ENCODE measurements around the gene CDKAL1. TPM values are rescaled to one million over a fixed set of nuclear protein-coding genes. Genes with fewer than 3 reads are reported as not detected.
"Not testable (repeated sequence)": the region's sequence is repeated elsewhere in the genome, so short reads cannot be mapped to it uniquely, and the experiment has no call there.

The CDKAL1 gene
- total and polyA plus RNA-seq, 2 donors, result 5.8 to 44.1 TPM

DNA sequence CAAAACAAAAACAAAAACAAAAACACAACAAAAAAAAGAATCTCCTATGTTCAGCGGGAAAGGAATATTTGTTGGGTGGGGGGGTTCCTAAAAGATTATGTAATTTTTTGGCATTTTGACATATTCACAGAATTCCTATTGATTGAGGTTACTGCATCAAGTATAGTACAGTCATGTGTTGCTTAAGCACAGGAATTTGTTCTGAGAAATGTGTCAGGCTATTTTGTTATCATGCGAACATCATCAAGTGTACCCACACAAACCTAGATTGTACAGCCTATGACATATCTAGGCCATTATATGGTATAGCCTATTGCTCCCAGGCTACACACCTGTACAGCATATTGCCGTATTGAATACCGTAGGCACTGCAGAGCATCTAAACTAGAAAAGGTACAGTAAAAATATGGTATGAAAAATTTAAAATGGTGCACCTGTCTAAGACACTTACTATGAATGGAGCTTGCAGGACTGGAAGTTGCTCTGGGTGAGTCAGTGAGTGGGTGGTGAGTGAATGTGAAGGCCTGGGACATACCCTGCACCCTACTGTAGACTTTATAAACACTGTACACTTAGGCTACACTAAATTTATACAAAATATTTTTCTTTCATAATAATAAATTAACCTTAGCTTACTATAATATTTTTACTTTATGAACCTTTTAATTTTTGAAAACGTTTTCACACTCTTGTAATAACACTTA, 110.6 kb downstream of the CDKAL1 start:
- H3K4me3 ChIP-seq (ENCODE audit: low read depth, low read length), result no peak overlapping the region
- no peak overlapping the region for H3K27ac ChIP-seq (ENCODE audit: low read depth)
- no peaks in the 10 kb centered on the region for H3K4me1 ChIP-seq (ENCODE audit: insufficient read depth)
- WGBS, result 95% methylated on average over 5 of the region's 5 CpGs
- no peak for DNase-seq (ENCODE audit: extremely low spot score)
- H3K36me3 ChIP-seq (ENCODE audit: insufficient read depth), result peaks cover 1% of the 10 kb centered on the region

GRCh38 chr6:20645572-20645971, 111.3 kb downstream of the CDKAL1 start:
- not testable (repeated sequence) for H3K4me1 ChIP-seq (ENCODE audit: insufficient read depth); H3K36me3 ChIP-seq (ENCODE audit: insufficient read depth); DNase-seq (ENCODE audit: extremely low spot score); H3K4me3 ChIP-seq (ENCODE audit: low read depth, low read length); H3K27ac ChIP-seq (ENCODE audit: low read depth)
- 81% methylated on average over 6 of the region's 6 CpGs for WGBS

GRCh38 chr6:20647585-20647984, 113.3 kb downstream of the CDKAL1 start:
- no peak for DNase-seq (ENCODE audit: extremely low spot score)
- Histone ChIP-seq H3K36me3 (ENCODE audit: insufficient read depth) (peaks cover 1% of the 10 kb centered on the region), H3K4me3 (ENCODE audit: low read depth, low read length) (no peak overlapping the region), H3K27ac (ENCODE audit: low read depth) (no peak overlapping the region), H3K4me1 (ENCODE audit: insufficient read depth) (no peaks in the 10 kb centered on the region)
- WGBS, result 100% methylated on average over 1 of the region's 1 CpG

DNA sequence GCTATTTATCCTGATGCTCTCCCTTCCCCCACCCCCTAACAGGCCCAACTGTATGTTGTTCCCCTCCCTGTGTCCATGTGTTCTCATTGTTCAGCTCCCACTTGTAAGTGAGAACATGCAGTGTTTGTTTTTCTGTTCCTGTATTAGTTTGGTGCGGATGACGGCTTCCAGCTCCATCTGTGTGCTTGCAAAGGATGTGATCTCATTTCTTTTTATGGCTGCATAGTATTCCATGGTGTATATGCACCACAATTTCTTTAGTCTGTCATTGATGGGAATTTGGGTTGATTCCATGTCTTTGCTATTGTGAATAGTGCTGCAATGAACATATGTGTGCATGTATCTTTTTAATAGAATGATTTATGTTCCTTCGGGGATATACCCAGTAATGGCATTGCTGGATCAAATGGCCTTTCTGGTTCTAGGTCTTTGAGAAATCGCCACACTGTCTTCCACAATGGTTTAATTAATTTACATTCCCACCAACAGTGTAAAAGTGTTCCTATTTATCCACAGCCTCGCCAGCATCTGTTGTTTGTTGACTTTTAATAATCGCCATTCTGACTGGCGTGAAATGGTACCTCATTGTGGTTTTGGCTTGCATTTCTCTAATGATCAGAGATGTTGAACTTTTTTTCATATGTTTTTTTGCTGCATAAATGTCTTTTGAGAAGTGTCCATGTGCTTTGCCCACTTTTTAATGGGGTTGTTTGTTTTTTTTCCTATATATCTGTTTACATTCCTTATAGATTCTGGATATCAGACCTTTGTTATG, 115.6 kb downstream of the CDKAL1 start:
- DNase-seq (ENCODE audit: extremely low spot score); H3K27ac ChIP-seq (ENCODE audit: low read depth); H3K36me3 ChIP-seq (ENCODE audit: insufficient read depth); H3K4me1 ChIP-seq (ENCODE audit: insufficient read depth); H3K4me3 ChIP-seq (ENCODE audit: low read depth, low read length): not testable (repeated sequence)
- WGBS, result 99% methylated on average over 7 of the region's 7 CpGs

GRCh38 chr6:20652299-20653084, 118.2 kb downstream of the CDKAL1 start:
- Histone ChIP-seq H3K4me3 (ENCODE audit: low read depth, low read length) (no peak overlapping the region), H3K27ac (ENCODE audit: low read depth) (no peak overlapping the region), H3K36me3 (ENCODE audit: insufficient read depth) (no peaks in the 10 kb centered on the region), H3K4me1 (ENCODE audit: insufficient read depth) (no peaks in the 10 kb centered on the region)
- DNase-seq (ENCODE audit: extremely low spot score), result no peak
- 54% methylated on average over 8 of the region's 8 CpGs for WGBS

- H3K36me3 ChIP-seq (ENCODE audit: insufficient read depth), result no peaks in the 10 kb centered on the region
- H3K4me1 ChIP-seq (ENCODE audit: insufficient read depth), result no peaks in the 10 kb centered on the region
- no peak overlapping the region for H3K4me3 ChIP-seq (ENCODE audit: low read depth, low read length)
- DNase-seq (ENCODE audit: extremely low spot score), result no peak
- no peak overlapping the region for H3K27ac ChIP-seq (ENCODE audit: low read depth)
- 85% methylated on average over 4 of the region's 4 CpGs for WGBS
These were observed 118.8 kb downstream of the CDKAL1 start for GRCh38 chr6:20653085-20653479.

GRCh38 chr6:20655317-20655716, 121.1 kb downstream of the CDKAL1 start:
- no peak overlapping the region for H3K4me3 ChIP-seq (ENCODE audit: low read depth, low read length)
- no peak overlapping the region for H3K27ac ChIP-seq (ENCODE audit: low read depth)
- no peaks in the 10 kb centered on the region for H3K36me3 ChIP-seq (ENCODE audit: insufficient read depth)
- 87% methylated on average over 5 of the region's 5 CpGs for WGBS
- no peak for DNase-seq (ENCODE audit: extremely low spot score)
- no peaks in the 10 kb centered on the region for H3K4me1 ChIP-seq (ENCODE audit: insufficient read depth)

GRCh38 chr6:20657274-20657800, 123.1 kb downstream of the CDKAL1 start:
- WGBS, result 69% methylated on average over 2 of the region's 2 CpGs
- H3K4me3 ChIP-seq (ENCODE audit: low read depth, low read length), result no peak overlapping the region
- no peak for DNase-seq (ENCODE audit: extremely low spot score)
- H3K27ac ChIP-seq (ENCODE audit: low read depth), result no peak overlapping the region
- no peaks in the 10 kb centered on the region for H3K36me3 ChIP-seq (ENCODE audit: insufficient read depth)
- H3K4me1 ChIP-seq (ENCODE audit: insufficient read depth), result no peaks in the 10 kb centered on the region

- H3K4me1 ChIP-seq (ENCODE audit: insufficient read depth), result no peaks in the 10 kb centered on the region
- DNase-seq (ENCODE audit: extremely low spot score), result no peak
- no peaks in the 10 kb centered on the region for H3K36me3 ChIP-seq (ENCODE audit: insufficient read depth)
- no peak overlapping the region for H3K4me3 ChIP-seq (ENCODE audit: low read depth, low read length)
- H3K27ac ChIP-seq (ENCODE audit: low read depth), result no peak overlapping the region
- WGBS, result 80% methylated on average over 2 of the region's 2 CpGs
These were observed 123.8 kb downstream of the CDKAL1 start for GRCh38 chr6:20658053-20658452.

DNA sequence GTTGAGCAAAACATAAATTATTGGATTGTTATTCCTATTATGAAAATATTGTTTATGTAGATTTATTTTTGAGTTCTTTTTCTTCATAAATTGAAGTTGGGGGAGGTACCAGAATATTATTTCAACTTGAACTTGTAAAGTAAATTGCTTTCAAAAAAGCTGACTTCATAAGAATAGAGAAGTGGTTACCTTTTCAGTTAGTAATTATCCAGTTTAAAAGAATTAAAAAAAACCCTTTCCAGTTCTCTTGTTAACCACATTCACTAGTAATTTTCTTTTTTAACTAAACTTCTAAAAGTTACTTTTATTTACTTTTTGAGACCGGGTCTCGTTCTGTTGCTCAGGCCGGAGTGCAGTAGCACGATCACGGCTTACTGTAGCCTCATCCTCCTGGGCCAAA, 124.3 kb downstream of the CDKAL1 start:
- Histone ChIP-seq H3K4me1 (ENCODE audit: insufficient read depth) (no peaks in the 10 kb centered on the region), H3K36me3 (ENCODE audit: insufficient read depth) (no peaks in the 10 kb centered on the region), H3K4me3 (ENCODE audit: low read depth, low read length) (no peak overlapping the region), H3K27ac (ENCODE audit: low read depth) (no peak overlapping the region)
- over 99% methylated on average over 5 of the region's 5 CpGs for WGBS
- DNase-seq (ENCODE audit: extremely low spot score), result no peak

DNA sequence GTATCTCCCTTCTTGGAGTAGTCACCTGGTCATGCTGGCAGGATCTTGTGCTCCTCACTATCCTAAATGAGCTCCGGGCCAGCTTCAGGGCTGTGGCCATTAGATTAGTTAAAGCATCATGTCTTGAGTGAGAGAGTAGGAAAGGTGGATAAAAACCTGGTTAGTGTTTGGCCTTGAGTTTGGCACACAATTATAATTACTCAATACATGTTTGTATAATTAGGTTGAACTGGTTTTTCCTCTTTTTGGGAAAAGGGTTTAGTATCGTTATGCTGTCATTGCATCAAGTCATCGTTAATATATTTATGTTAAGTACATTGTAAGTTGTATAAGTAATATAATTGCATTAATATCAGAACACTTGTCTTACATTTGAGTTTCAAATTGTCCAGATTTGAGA, 126.3 kb downstream of the CDKAL1 start:
- 91% methylated on average over 3 of the region's 3 CpGs for WGBS
- H3K36me3 ChIP-seq (ENCODE audit: insufficient read depth), result no peaks in the 10 kb centered on the region
- no peak overlapping the region for H3K4me3 ChIP-seq (ENCODE audit: low read depth, low read length)
- peaks cover 2% of the 10 kb centered on the region for H3K4me1 ChIP-seq (ENCODE audit: insufficient read depth)
- H3K27ac ChIP-seq (ENCODE audit: low read depth), result no peak overlapping the region
- no peak for DNase-seq (ENCODE audit: extremely low spot score)

- no peak overlapping the region for H3K27ac ChIP-seq (ENCODE audit: low read depth)
- H3K4me1 ChIP-seq (ENCODE audit: insufficient read depth), result peaks cover 2% of the 10 kb centered on the region
- H3K36me3 ChIP-seq (ENCODE audit: insufficient read depth), result no peaks in the 10 kb centered on the region
- no peak overlapping the region for H3K4me3 ChIP-seq (ENCODE audit: low read depth, low read length)
- DNase-seq (ENCODE audit: extremely low spot score), result peak; percentile 49
These were observed 127.5 kb downstream of the CDKAL1 start for GRCh38 chr6:20661721-20662120.

- DNase-seq (ENCODE audit: extremely low spot score), result no peak
- Histone ChIP-seq H3K27ac (ENCODE audit: low read depth) (no peak overlapping the region), H3K4me3 (ENCODE audit: low read depth, low read length) (no peak overlapping the region), H3K36me3 (ENCODE audit: insufficient read depth) (no peaks in the 10 kb centered on the region), H3K4me1 (ENCODE audit: insufficient read depth) (peaks cover 2% of the 10 kb centered on the region)
- 67% methylated on average over 1 of the region's 1 CpG for WGBS
These were observed 130.0 kb downstream of the CDKAL1 start for GRCh38 chr6:20664250-20664649.
